IMR-90 (cell line): ENCODE data around the gene IL1RAP.

Source experiments
- CHD1 ChIP-seq: IDR thresholded peaks from 2 replicates; pipeline ENCODE4 v1.6.1; 2012; ENCODE audit warnings: low read depth, low read length, improper control_type of control experiment
- CTCF ChIP-seq: conservative IDR thresholded peaks from 2 replicates; pipeline ENCODE4 v1.5.1; 2012; ENCODE audit warnings: mild to moderate bottlenecking, low read depth, low read length, improper control_type of control experiment
- MAFK ChIP-seq: IDR thresholded peaks from 2 replicates; pipeline ENCODE4 v1.6.1; 2012; ENCODE audit warnings: low read depth, low read length, improper control_type of control experiment
- MAZ ChIP-seq: IDR thresholded peaks from 2 replicates; pipeline ENCODE4 v1.6.1; 2012; ENCODE audit warnings: low read depth, mild to moderate bottlenecking, low read length, improper control_type of control experiment, moderate library complexity, borderline replicate concordance
- POLR2A ChIP-seq: IDR thresholded peaks from 2 replicates; pipeline ENCODE4 v1.6.1; 2012; ENCODE audit warnings: mild to moderate bottlenecking, low read depth, low read length
- RAD21 ChIP-seq: IDR thresholded peaks from 2 replicates; pipeline ENCODE4 v1.6.1; 2012; ENCODE audit warnings: low read length, improper control_type of control experiment
- RCOR1 ChIP-seq: IDR thresholded peaks from 2 replicates; pipeline ENCODE4 v1.6.1; 2012; ENCODE audit warnings: mild to moderate bottlenecking, low read length, improper control_type of control experiment; ENCODE audit not compliant: insufficient replicate concordance
- RFX5 ChIP-seq: IDR thresholded peaks from 2 replicates; pipeline ENCODE4 v1.8.0; 2012; ENCODE audit warnings: low read depth, mild to moderate bottlenecking, low read length, moderate library complexity
- SMC3 ChIP-seq: fragments of 150-350 bp; IDR thresholded peaks from 2 replicates; pipeline ENCODE4 v1.6.1; 2016; ENCODE audit warnings: low read depth, mild to moderate bottlenecking, antibody characterized with exemption, low read length, moderate library complexity
- TF ChIP-seq, protein P1 (sequence below): fragments of 150-350 bp; IDR thresholded peaks from 2 replicates; pipeline ENCODE4 v1.6.1; 2017; ENCODE audit warnings: mild to moderate bottlenecking, antibody characterized with exemption, low read length, low read depth

GRCh38 chr3:190568036-190568435 lies 54.2 kb downstream of the IL1RAP start:
- TF ChIP-seq, protein P1, sequence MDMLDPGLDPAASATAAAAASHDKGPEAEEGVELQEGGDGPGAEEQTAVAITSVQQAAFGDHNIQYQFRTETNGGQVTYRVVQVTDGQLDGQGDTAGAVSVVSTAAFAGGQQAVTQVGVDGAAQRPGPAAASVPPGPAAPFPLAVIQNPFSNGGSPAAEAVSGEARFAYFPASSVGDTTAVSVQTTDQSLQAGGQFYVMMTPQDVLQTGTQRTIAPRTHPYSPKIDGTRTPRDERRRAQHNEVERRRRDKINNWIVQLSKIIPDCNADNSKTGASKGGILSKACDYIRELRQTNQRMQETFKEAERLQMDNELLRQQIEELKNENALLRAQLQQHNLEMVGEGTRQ = no peak
- no peak for TF ChIP-seq CTCF
- no peak for TF ChIP-seq RFX5
- TF ChIP-seq CHD1 = no peak
- TF ChIP-seq SMC3 = no peak
- TF ChIP-seq RAD21 = no peak
- TF ChIP-seq MAFK = no peak
- no peak for TF ChIP-seq POLR2A
- TF ChIP-seq MAZ = no peak
- no peak for TF ChIP-seq RCOR1
